Caco-2 (cell line): ENCODE measurements around the gene EVA1A. TPM values are rescaled to one million over a fixed set of nuclear protein-coding genes. Genes with fewer than 3 reads are reported as not detected.

Source experiments
- BruUV-seq: library from RNA; stranded (reverse); fragments of 400-500 nt; replicated peaks from 2 replicates; lab custom pipeline; 2021; lab: Mats Ljungman, UMichigan
- CTCF ChIA-PET: fragments of 300-600 bp; sonication (Branson Sonifier 250); formaldehyde crosslinking; loops from one replicate; lab custom pipeline; 2022; ENCODE audit warnings: antibody characterized with exemption; lab: Charles Lee
- POLR2A ChIA-PET: fragments of 300-600 bp; sonication (Branson Sonifier 250); formaldehyde crosslinking; loops from one replicate; lab custom pipeline; 2022; ENCODE audit warnings: antibody characterized with exemption; lab: Charles Lee
- DNase-seq, 2 experiments: peaks; one replicate each; pipeline versions ENCODE4 v3.0.0 to v3.0.0-alpha.2; 2020 to 2022
- H3K27me3 ChIP-seq: replicated peaks from 2 replicates; pipeline ENCODE4 v1.6.0; 2011; ENCODE audit warnings: low read length; ENCODE audit not compliant: control insufficient read depth, insufficient read depth
- H3K36me3 ChIP-seq: 2 replicates; pipeline ENCODE4 v1.5.1; 2011; ENCODE audit warnings: low read length; ENCODE audit not compliant: control insufficient read depth, insufficient read depth
- H3K4me1 ChIP-seq: fragments of 250-450 bp; sonication (Bioruptor Pico); 2 replicates; pipeline ENCODE4 v1.5.1; 2020; ENCODE audit warnings: mild to moderate bottlenecking
- H3K4me3 ChIP-seq: 2 replicates; pipeline ENCODE4 v1.5.1; 2011; ENCODE audit warnings: low read depth, mild to moderate bottlenecking, control low read depth, low read length
- H3K9me3 ChIP-seq: fragments of 250-450 bp; sonication (Bioruptor Pico); 2 replicates; pipeline ENCODE4 v1.5.1; 2020; ENCODE audit warnings: mild to moderate bottlenecking, moderate library complexity
- H3K27ac Mint-ChIP-seq: one replicate; pipeline ENCODE4 v1.8.0; 2022; ENCODE audit warnings: mixed read lengths; ENCODE audit not compliant: unreplicated experiment
- H3K27me3 Mint-ChIP-seq: one replicate; pipeline ENCODE4 v1.8.0; 2022; ENCODE audit warnings: mixed read lengths; ENCODE audit not compliant: insufficient read depth, unreplicated experiment
- H3K36me3 Mint-ChIP-seq: one replicate; pipeline ENCODE4 v1.8.0; 2022; ENCODE audit warnings: mild to moderate bottlenecking, mixed read lengths; ENCODE audit not compliant: insufficient read depth, unreplicated experiment
- H3K4me1 Mint-ChIP-seq: one replicate; pipeline ENCODE4 v1.8.0; 2022; ENCODE audit warnings: low read depth, mixed read lengths; ENCODE audit not compliant: unreplicated experiment
- H3K4me3 Mint-ChIP-seq: one replicate; pipeline ENCODE4 v1.8.0; 2022; ENCODE audit warnings: mild to moderate bottlenecking, moderate library complexity, mixed read lengths; ENCODE audit not compliant: unreplicated experiment
- H3K9me3 Mint-ChIP-seq: one replicate; pipeline ENCODE4 v1.8.0; 2022; ENCODE audit warnings: mixed read lengths; ENCODE audit not compliant: unreplicated experiment
- CTCF ChIP-seq, 2 experiments: fragments of 200-600 bp in 1 of 2; IDR thresholded peaks; 1 replicate in 1 of 2; 2 replicates in 1 of 2; pipeline versions ENCODE4 v1.5.1 to v1.8.0; 2011 to 2022; ENCODE audit warnings: antibody characterized with exemption in 1 of 2, control low read depth in 1 of 2, inconsistent platforms in 1 of 2, low read depth in 1 of 2, low read length in 1 of 2, mild to moderate bottlenecking in 1 of 2, moderate library complexity in 1 of 2; ENCODE audit not compliant: insufficient read depth in 1 of 2, severe bottlenecking in 1 of 2, unreplicated experiment in 1 of 2
- intact Hi-C: fragments of 100-400 bp; cut with micrococcal nuclease; formaldehyde crosslinking; loops from one replicate; pipeline ENCODE4 v1.10.0; 2022; ENCODE audit not compliant: unreplicated experiment
- total RNA-seq: library from RNA; stranded (reverse); gene quantifications from 2 replicates; pipeline ENCODE4 v1.2.3, GENCODE V29; 2022

The EVA1A gene
- total RNA-seq, 1 experiment from 2014 or later, result 0.25 TPM

GRCh38 chr2:75456111-75456510 lies 104.6 kb downstream of the EVA1A start:
- DNase-seq, result no peak
- intact Hi-C loops, result no loop called here
- CTCF ChIA-PET, result no interaction called here
- no peak overlapping the region for H3K4me3 Mint-ChIP-seq
- no peaks in the 10 kb centered on the region for H3K27me3 Mint-ChIP-seq
- H3K4me1 Mint-ChIP-seq, result no peaks in the 10 kb centered on the region
- no peak overlapping the region for H3K27ac Mint-ChIP-seq
- H3K36me3 Mint-ChIP-seq, result no peaks in the 10 kb centered on the region
- Histone ChIP-seq H3K27me3 (no peaks in the 10 kb centered on the region), H3K9me3 (no peaks in the 10 kb centered on the region), H3K4me1 (no peaks in the 10 kb centered on the region), H3K36me3 (no peaks in the 10 kb centered on the region), H3K4me3 (no peak overlapping the region)
- POLR2A ChIA-PET, result no interaction called here
- H3K9me3 Mint-ChIP-seq, result no peaks in the 10 kb centered on the region
- BruUV-seq, result no TSS peak
- no peak for TF ChIP-seq CTCF (IDR thresholded peaks at IDR 0.05; ENCODE audit: insufficient read depth in 1 of 2, low read depth in 1 of 2, low read length in 1 of 2, severe bottlenecking in 1 of 2, unreplicated experiment in 1 of 2)

GRCh38 chr2:75454241-75454620 lies 106.5 kb downstream of the EVA1A start:
- no peaks in the 10 kb centered on the region for H3K36me3 Mint-ChIP-seq
- ChIA-PET POLR2A (no interaction called here), CTCF (interaction anchor here (1.0 to 2.7 kb wide), 2 partner anchors 12 to 154 kb away, joined by 3 to 7 read pairs; no protein-coding TSS in a partner anchor)
- Histone ChIP-seq H3K9me3 (peaks cover 5% of the 10 kb centered on the region; the same call in 1 of the 2 replicates), H3K4me1 (no peaks in the 10 kb centered on the region), H3K4me3 (no peak overlapping the region), H3K36me3 (no peaks in the 10 kb centered on the region), H3K27me3 (no peaks in the 10 kb centered on the region)
- no peaks in the 10 kb centered on the region for H3K9me3 Mint-ChIP-seq
- no peak for DNase-seq
- no peaks in the 10 kb centered on the region for H3K27me3 Mint-ChIP-seq
- H3K27ac Mint-ChIP-seq, result no peak overlapping the region
- intact Hi-C loops, result no loop called here
- BruUV-seq, result no TSS peak
- no peak overlapping the region for H3K4me3 Mint-ChIP-seq
- TF ChIP-seq CTCF (IDR thresholded peaks at IDR 0.05; ENCODE audit: insufficient read depth in 1 of 2, low read depth in 1 of 2, low read length in 1 of 2, severe bottlenecking in 1 of 2, unreplicated experiment in 1 of 2), result no peak
- H3K4me1 Mint-ChIP-seq, result no peaks in the 10 kb centered on the region

- no peaks in the 10 kb centered on the region for H3K36me3 Mint-ChIP-seq
- no peak overlapping the region for H3K4me3 Mint-ChIP-seq
- ChIA-PET POLR2A (no interaction called here), CTCF (interaction anchor here (1.0 to 2.7 kb wide), 2 partner anchors 12 to 155 kb away, joined by 3 to 7 read pairs; no protein-coding TSS in a partner anchor)
- no peaks in the 10 kb centered on the region for H3K36me3 ChIP-seq
- H3K27me3 Mint-ChIP-seq, result no peaks in the 10 kb centered on the region
- intact Hi-C loops, result no loop called here
- no peak overlapping the region for H3K27ac Mint-ChIP-seq
- no peak overlapping the region for H3K4me3 ChIP-seq
- peaks cover 5% of the 10 kb centered on the region; the same call in 1 of the 2 replicates for H3K9me3 ChIP-seq
- no peaks in the 10 kb centered on the region for H3K4me1 Mint-ChIP-seq
- no peak for TF ChIP-seq CTCF (IDR thresholded peaks at IDR 0.05; ENCODE audit: insufficient read depth in 1 of 2, low read depth in 1 of 2, low read length in 1 of 2, severe bottlenecking in 1 of 2, unreplicated experiment in 1 of 2)
- H3K4me1 ChIP-seq, result no peaks in the 10 kb centered on the region
- H3K9me3 Mint-ChIP-seq, result no peaks in the 10 kb centered on the region
- DNase-seq, result no peak
- no TSS peak for BruUV-seq
- H3K27me3 ChIP-seq, result no peaks in the 10 kb centered on the region
Observed at GRCh38 chr2:75453384-75454240, 107.1 kb downstream of the EVA1A start.
